IMR-90 (cell line): Measurements from ENCODE around the gene FOXN3. TPM values are rescaled to one million over a fixed set of nuclear protein-coding genes. Genes with fewer than 3 reads are reported as not detected.

ENCODE experiments used
- ATAC-seq: fragments of 200-7000 bp; cut with Tn5 transposase; 2 replicates; pipeline ENCODE4 v1.9.1; 2020; ENCODE audit warnings: low read depth, mild to moderate bottlenecking, moderate library complexity
- BruUV-seq: library from RNA; stranded (reverse); fragments of 400-500 nt; replicated peaks from 2 replicates; lab custom pipeline; 2021; lab: Mats Ljungman, UMichigan
- CTCF ChIA-PET: fragments of 300-600 bp; formaldehyde crosslinking; extraction: SDS; loops from one replicate; lab custom pipeline; 2021; ENCODE audit warnings: antibody characterized with exemption; lab: Yijun Ruan, JAX
- POLR2A ChIA-PET: fragments of 300-600 bp; sonication (Branson Sonifier 250); formaldehyde crosslinking; loops from one replicate; lab custom pipeline; 2022; ENCODE audit warnings: antibody characterized with exemption; ENCODE audit not compliant: unreplicated experiment; lab: Charles Lee
- DNase-seq: peaks from one replicate; pipeline ENCODE4 v3.0.0; 2013
- H2AFZ ChIP-seq: replicated peaks from 2 replicates; pipeline ENCODE3; 2013; ENCODE audit warnings: low read length, mild to moderate bottlenecking; ENCODE audit not compliant: poor library complexity
- H2AK5ac ChIP-seq: 2 replicates; pipeline ENCODE4 v1.6.1; 2013; ENCODE audit warnings: low read depth, low read length, inconsistent platforms
- H2AK9ac ChIP-seq: replicated peaks from 2 replicates; pipeline ENCODE3; 2013; ENCODE audit warnings: mild to moderate bottlenecking, low read depth, low read length, moderate library complexity; ENCODE audit not compliant: poor library complexity
- H2BK120ac ChIP-seq: 2 replicates; pipeline ENCODE4 v1.6.1; 2013; ENCODE audit warnings: low read depth, low read length, inconsistent platforms
- H2BK15ac ChIP-seq: 3 replicates; pipeline ENCODE4 v1.6.1; 2013; ENCODE audit warnings: low read depth, low read length, inconsistent platforms
- H2BK20ac ChIP-seq: 2 replicates; pipeline ENCODE4 v1.6.1; 2013; ENCODE audit warnings: low read depth, mild to moderate bottlenecking, inconsistent platforms, low read length, moderate library complexity
- H2BK5ac ChIP-seq: 2 replicates; pipeline ENCODE4 v1.6.1; 2013; ENCODE audit warnings: mild to moderate bottlenecking, low read depth, low read length, inconsistent platforms; ENCODE audit not compliant: poor library complexity, severe bottlenecking
- H3K14ac ChIP-seq: replicated peaks from 2 replicates; pipeline ENCODE4 v1.6.1; 2013; ENCODE audit warnings: low read depth, low read length, inconsistent platforms
- H3K18ac ChIP-seq: 2 replicates; pipeline ENCODE4 v1.6.1; 2013; ENCODE audit warnings: low read depth, low read length, control low read depth
- H3K23ac ChIP-seq: 2 replicates; pipeline ENCODE4 v1.6.1; 2013; ENCODE audit warnings: low read depth, low read length, inconsistent platforms
- H3K27ac ChIP-seq: 2 replicates; pipeline ENCODE4 v1.5.1; 2013; ENCODE audit warnings: mild to moderate bottlenecking, control low read depth, low read length; ENCODE audit not compliant: insufficient read depth
- H3K27me3 ChIP-seq: 2 replicates; pipeline ENCODE4 v1.6.1; 2013; ENCODE audit warnings: low read length; ENCODE audit not compliant: control insufficient read depth, insufficient read depth
- H3K36me3 ChIP-seq: 2 replicates; pipeline ENCODE4 v1.6.1; 2013; ENCODE audit warnings: low read length, mixed read lengths; ENCODE audit not compliant: control insufficient read depth, insufficient read depth
- H3K4ac ChIP-seq: 2 replicates; pipeline ENCODE4 v1.6.1; 2013; ENCODE audit warnings: low read depth, low read length, inconsistent platforms
- H3K4me1 ChIP-seq: 2 replicates; pipeline ENCODE4 v1.6.1; 2013; ENCODE audit warnings: low read length, mixed read lengths; ENCODE audit not compliant: control insufficient read depth, insufficient read depth
- H3K4me2 ChIP-seq: 2 replicates; pipeline ENCODE4 v1.6.1; 2013; ENCODE audit warnings: low read depth, mild to moderate bottlenecking, control low read depth, low read length, moderate library complexity
- H3K4me3 ChIP-seq: 2 replicates; pipeline ENCODE4 v1.5.1; 2013; ENCODE audit warnings: low read depth, mild to moderate bottlenecking, control low read depth, low read length, moderate library complexity; ENCODE audit not compliant: insufficient read depth
- H3K56ac ChIP-seq: 2 replicates; pipeline ENCODE4 v1.6.1; 2013; ENCODE audit warnings: low read length, inconsistent platforms; ENCODE audit not compliant: insufficient read depth; ENCODE audit errors: extremely low read depth
- H3K79me1 ChIP-seq, 2 experiments: 2 replicates each; pipeline ENCODE4 v1.6.1; 2013; ENCODE audit warnings: low read length in 2 of 2, inconsistent platforms in 1 of 2, low read depth in 1 of 2
- H3K9ac ChIP-seq: 2 replicates; pipeline ENCODE4 v1.6.1; 2013; ENCODE audit warnings: low read depth, low read length, control low read depth
- H3K9me1 ChIP-seq: 2 replicates; pipeline ENCODE4 v1.6.1; 2013; ENCODE audit warnings: low read length, inconsistent platforms; ENCODE audit not compliant: insufficient read depth
- H3K9me3 ChIP-seq: 2 replicates; pipeline ENCODE4 v1.6.1; 2013; ENCODE audit warnings: low read length; ENCODE audit not compliant: control insufficient read depth, insufficient read depth
- H4K20me1 ChIP-seq: 2 replicates; pipeline ENCODE4 v1.6.1; 2013; ENCODE audit warnings: low read length, inconsistent platforms; ENCODE audit not compliant: insufficient read depth
- H4K5ac ChIP-seq: 2 replicates; pipeline ENCODE4 v1.6.1; 2013; ENCODE audit warnings: mild to moderate bottlenecking, low read depth, low read length, control low read depth
- H4K8ac ChIP-seq, 2 experiments: 2 replicates each; pipeline ENCODE4 v1.6.1; 2013; ENCODE audit warnings: low read depth in 2 of 2, low read length in 2 of 2, control low read depth in 1 of 2, inconsistent platforms in 1 of 2
- H4K91ac ChIP-seq: 2 replicates; pipeline ENCODE4 v1.6.1; 2013; ENCODE audit warnings: low read depth, low read length, inconsistent platforms; ENCODE audit not compliant: insufficient read depth
- CEBPB ChIP-seq: IDR thresholded peaks from 2 replicates; pipeline ENCODE4 v1.6.1; 2012; ENCODE audit warnings: low read depth, low read length, improper control_type of control experiment
- RFX5 ChIP-seq: IDR thresholded peaks from 2 replicates; pipeline ENCODE4 v1.8.0; 2012; ENCODE audit warnings: low read depth, mild to moderate bottlenecking, low read length, moderate library complexity
- SMC3 ChIP-seq: fragments of 150-350 bp; IDR thresholded peaks from 2 replicates; pipeline ENCODE4 v1.6.1; 2016; ENCODE audit warnings: low read depth, mild to moderate bottlenecking, antibody characterized with exemption, low read length, moderate library complexity
- WGBS, 2 experiments: methylation state at CpG; one replicate each; pipeline versions ENCODE4 v1.1.5 to v1.1.7; 2013; ENCODE audit warnings: missing lambda C conversion rate in 2 of 2; ENCODE audit not compliant: insufficient read length in 1 of 2; ENCODE audit errors: extremely low coverage in 2 of 2; 5-methylcytosine and 5-hydroxymethylcytosine counted together
- dilution Hi-C: fragments of 300-500 bp; cut with HindIII; formaldehyde crosslinking; loops from one replicate; pipeline ENCODE4 v1.14.3; 2018; ENCODE audit warnings: low sequenced_read_pairs; ENCODE audit not compliant: unreplicated experiment
- in situ Hi-C: fragments of 300-500 bp; cut with MboI; formaldehyde crosslinking; loops from 3 replicates; pipeline ENCODE4 v1.14.3; 2019; ENCODE audit warnings: low sequenced_read_pairs, inconsistent platforms, mixed read lengths
- intact Hi-C: fragments of 100-400 bp; cut with micrococcal nuclease; formaldehyde crosslinking; loops from 2 replicates; pipeline ENCODE4 v1.10.0; 2022
- polyA plus RNA-seq, 3 experiments: library from polyadenylated mRNA; depleted of rRNA; stranded (reverse); fragments of >200 nt; gene quantifications; 2 replicates each; pipeline ENCODE4 v1.2.3, GENCODE V29; 2012; ENCODE audit warnings: low replicate concordance in 1 of 3
- total RNA-seq: library from RNA; depleted of rRNA; stranded (reverse); fragments of >200 nt; gene quantifications from 2 replicates; pipeline ENCODE4 v1.2.3, GENCODE V29; 2012

The FOXN3 gene
- total and polyA plus RNA-seq, 2 of the 4 experiments (the other 2 are of a cell fraction) = 22.6 to 33.7 TPM

DNA sequence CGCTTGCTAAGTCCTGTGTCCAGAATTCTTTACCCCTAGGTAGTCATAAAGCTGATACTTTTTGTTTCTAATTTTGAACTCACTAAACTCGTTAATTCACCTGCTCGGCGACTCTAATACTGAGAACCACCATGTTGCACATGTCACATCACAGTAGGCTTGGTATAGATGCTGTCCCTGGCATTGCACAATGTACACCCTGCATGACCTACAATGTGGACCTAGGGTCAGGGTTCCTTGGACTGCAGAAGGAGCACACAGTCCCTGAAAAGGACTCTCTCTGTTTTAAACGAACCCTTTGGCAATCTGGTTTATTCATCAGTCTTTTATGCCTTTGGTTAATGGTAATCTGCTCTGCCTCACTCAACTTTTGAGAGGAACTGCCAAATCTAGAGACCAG lies 272.4 kb downstream of the FOXN3 start:
- no peaks in the 10 kb centered on the region for H3K9me1 ChIP-seq
- no peak overlapping the region for H3K9ac ChIP-seq
- H3K14ac ChIP-seq = no peak overlapping the region
- H4K91ac ChIP-seq = no peak overlapping the region
- BruUV-seq = no TSS peak
- peaks cover 1% of the 10 kb centered on the region; the same call in 1 of the 2 replicates for H3K4me1 ChIP-seq
- no peak for ATAC-seq
- no peaks in the 10 kb centered on the region for H4K20me1 ChIP-seq
- no peak overlapping the region for H4K8ac ChIP-seq
- no peak overlapping the region for H2BK15ac ChIP-seq
- H2AFZ ChIP-seq = no peak overlapping the region
- peak; percentile 27; the same call in 1 of the 2 replicates for TF ChIP-seq CEBPB
- no peak for TF ChIP-seq RFX5
- TF ChIP-seq SMC3 = no peak
- no peak overlapping the region for H3K27ac ChIP-seq
- no peak overlapping the region for H2BK120ac ChIP-seq
- 100% methylated on average over 1 of the region's 5 CpGs; no CpG with 5 or more reads in 1 of the 2 experiments for WGBS, 2 experiments
- H2BK5ac ChIP-seq = no peak overlapping the region
- no peak overlapping the region for H3K4ac ChIP-seq
- no peak overlapping the region for H3K4me2 ChIP-seq
- H4K5ac ChIP-seq = no peak overlapping the region
- no peak overlapping the region for H3K4me3 ChIP-seq
- H3K56ac ChIP-seq = no peak overlapping the region
- no peaks in the 10 kb centered on the region for H3K79me1 ChIP-seq
- H2AK9ac ChIP-seq = no peak overlapping the region
- no peak overlapping the region; the same call in 1 of the 2 replicates for H2AK5ac ChIP-seq
- no peak overlapping the region for H3K23ac ChIP-seq
- intact Hi-C loops = no loop called here
- H3K9me3 ChIP-seq = no peaks in the 10 kb centered on the region; the same call in 1 of the 2 replicates
- ChIA-PET CTCF (no interaction called here), POLR2A (no interaction called here)
- H2BK20ac ChIP-seq = no peak overlapping the region
- in situ Hi-C loops = no loop called here
- no peaks in the 10 kb centered on the region for H3K36me3 ChIP-seq
- H3K18ac ChIP-seq = no peak overlapping the region
- DNase-seq = no peak
- dilution Hi-C loops = no loop called here
- H3K27me3 ChIP-seq = 0 out of 2 replicates have a peak, but pooled peaks cover 2% of the 10 kb centered on the region
